ENCODE data around the gene ADAMTS10.
"Not testable (repeated sequence)": the region's sequence is repeated elsewhere in the genome, so short reads cannot be mapped to it uniquely, and the experiment has no call there.

Gene ADAMTS10

GRCh38 chr19:8629184-8629583 lies 18.7 kb upstream of the ADAMTS10 start:
- no peak for DNase-seq (ENCODE audit: extremely low read depth in 1 of 2, low read depth in 1 of 2)

GRCh38 chr19:8626842-8627241 lies 16.3 kb upstream of the ADAMTS10 start:
- no peak for DNase-seq (ENCODE audit: extremely low read depth in 1 of 2, low read depth in 1 of 2)

- not testable (repeated sequence) for DNase-seq (ENCODE audit: extremely low read depth in 1 of 2, low read depth in 1 of 2)
Measured at GRCh38 chr19:8622886-8623285, 12.4 kb upstream of the ADAMTS10 start.

- DNase-seq (ENCODE audit: extremely low read depth in 1 of 2, low read depth in 1 of 2): no peak
Measured at GRCh38 chr19:8618751-8619150, 8.2 kb upstream of the ADAMTS10 start.

GRCh38 chr19:8617984-8618383 lies 7.5 kb upstream of the ADAMTS10 start:
- no peak for DNase-seq (ENCODE audit: extremely low read depth in 1 of 2, low read depth in 1 of 2)

- not testable (repeated sequence) for DNase-seq (ENCODE audit: extremely low read depth in 1 of 2, low read depth in 1 of 2)
Measured at GRCh38 chr19:8617325-8617724, 6.8 kb upstream of the ADAMTS10 start.

- DNase-seq (ENCODE audit: extremely low read depth in 1 of 2, low read depth in 1 of 2): no peak
Measured at GRCh38 chr19:8616861-8617260, 6.3 kb upstream of the ADAMTS10 start.

GRCh38 chr19:8615813-8616596 lies 5.5 kb upstream of the ADAMTS10 start:
- peak in 1 of 2 donors; percentile 32 for DNase-seq (ENCODE audit: extremely low read depth in 1 of 2, low read depth in 1 of 2)

- DNase-seq (ENCODE audit: extremely low read depth in 1 of 2, low read depth in 1 of 2): no peak
Measured at GRCh38 chr19:8615024-8615423, 4.5 kb upstream of the ADAMTS10 start.

- DNase-seq (ENCODE audit: extremely low read depth in 1 of 2, low read depth in 1 of 2): no peak
Measured at GRCh38 chr19:8614455-8614854, 3.9 kb upstream of the ADAMTS10 start.

- DNase-seq (ENCODE audit: extremely low read depth in 1 of 2, low read depth in 1 of 2): no peak
Measured at GRCh38 chr19:8612807-8613171, 2.3 kb upstream of the ADAMTS10 start.

GRCh38 chr19:8611877-8612806 lies 1.6 kb upstream of the ADAMTS10 start:
- DNase-seq (ENCODE audit: extremely low read depth in 1 of 2, low read depth in 1 of 2): no peak

- DNase-seq (ENCODE audit: extremely low read depth in 1 of 2, low read depth in 1 of 2): no peak
Measured at GRCh38 chr19:8611391-8611876, 919 bp upstream of the ADAMTS10 start.

GRCh38 chr19:8610936-8611300 lies 403 bp upstream of the ADAMTS10 start:
- no peak for DNase-seq (ENCODE audit: extremely low read depth in 1 of 2, low read depth in 1 of 2)

- DNase-seq (ENCODE audit: extremely low read depth in 1 of 2, low read depth in 1 of 2): no peak
Measured at GRCh38 chr19:8609279-8610040, 1.1 kb downstream of the ADAMTS10 start.

GRCh38 chr19:8608941-8609278 lies 1.6 kb downstream of the ADAMTS10 start:
- DNase-seq (ENCODE audit: extremely low read depth in 1 of 2, low read depth in 1 of 2): no peak

- DNase-seq (ENCODE audit: extremely low read depth in 1 of 2, low read depth in 1 of 2): no peak
Measured at GRCh38 chr19:8607386-8607785, 3.1 kb downstream of the ADAMTS10 start.

- no peak for DNase-seq (ENCODE audit: extremely low read depth in 1 of 2, low read depth in 1 of 2)
Measured at GRCh38 chr19:8605514-8605913, 5.0 kb downstream of the ADAMTS10 start.

GRCh38 chr19:8601796-8602195 lies 8.7 kb downstream of the ADAMTS10 start:
- no peak for DNase-seq (ENCODE audit: extremely low read depth in 1 of 2, low read depth in 1 of 2)

GRCh38 chr19:8600816-8601215 lies 9.7 kb downstream of the ADAMTS10 start:
- no peak for DNase-seq (ENCODE audit: extremely low read depth in 1 of 2, low read depth in 1 of 2)

GRCh38 chr19:8600064-8600463 lies 10.5 kb downstream of the ADAMTS10 start:
- no peak for DNase-seq (ENCODE audit: extremely low read depth in 1 of 2, low read depth in 1 of 2)

Measured in activated CD8-positive, alpha-beta memory T cell treated with anti-CD3 and anti-CD28 coated beads for 1 hour (primary cell).